Measurements from ENCODE around the gene CDK19. TPM values are rescaled to one million over a fixed set of nuclear protein-coding genes. Genes with fewer than 3 reads are reported as not detected.
A peak's percentile ranks its signal among the peaks of the same experiment; 100 is the strongest.

Gene CDK19
- total RNA-seq, 6 experiments from 2014 or later: 2.8 to 7.9 (median 5.5) TPM

DNA sequence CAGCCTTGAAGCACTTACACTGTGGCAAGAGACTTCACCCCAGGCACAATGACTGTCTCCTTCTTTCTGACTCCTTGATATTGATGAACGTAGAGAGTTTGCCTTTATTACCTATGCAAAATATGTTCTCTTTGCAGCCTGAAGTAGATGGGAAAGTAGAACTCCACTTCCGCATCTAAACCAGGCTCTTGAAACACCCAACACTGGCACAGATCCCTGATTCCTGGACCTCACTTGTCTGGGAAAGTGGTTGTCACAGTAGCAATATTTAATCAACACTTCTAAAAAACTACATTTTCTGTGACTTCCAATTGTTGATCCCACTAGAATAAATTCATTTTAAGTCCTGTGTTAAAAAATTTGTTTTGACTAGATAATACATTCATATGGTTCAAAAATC, 143.1 kb downstream of the CDK19 start:
- intact Hi-C loops (cut with DNase I): no loop called here
- no peak for DNase-seq
- ATAC-seq: no peak
- H3K27me3 ChIP-seq: no peaks in the 10 kb centered on the region
- no peaks in the 10 kb centered on the region for H3K4me1 ChIP-seq
- H3K4me3 ChIP-seq: no peak overlapping the region
- no peaks in the 10 kb centered on the region for H3K9me3 ChIP-seq
- H3K27ac ChIP-seq: no peak overlapping the region
- WGBS (ENCODE audit: insufficient coverage, low coverage, low lambda C conversion rate, missing lambda C conversion rate): 100% methylated on average over 2 of the region's 2 CpGs
- no peak for TF ChIP-seq CTCF (IDR thresholded peaks at IDR 0.05)
- TF ChIP-seq POLR2A (IDR thresholded peaks at IDR 0.05): no peak
- H3K36me3 ChIP-seq: no peaks in the 10 kb centered on the region

DNA sequence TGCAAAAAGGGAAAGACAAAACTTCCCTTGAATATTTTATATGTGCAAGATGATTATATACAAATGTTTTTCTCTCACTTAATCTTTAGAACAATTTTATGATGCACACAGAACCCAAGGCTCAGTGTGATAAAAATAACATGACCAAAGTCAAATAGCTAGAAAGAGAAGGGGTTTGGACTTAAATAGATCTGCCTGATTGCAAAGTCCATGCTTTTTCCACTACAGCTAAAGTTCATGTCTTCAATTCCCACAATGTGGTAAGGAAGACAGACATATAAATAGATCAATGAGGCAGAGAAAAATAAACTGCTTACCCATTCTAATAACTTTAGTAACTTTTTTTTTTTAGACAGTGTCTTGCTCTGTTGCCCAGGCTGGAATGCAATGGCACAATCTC, 143.8 kb downstream of the CDK19 start:
- H3K4me3 ChIP-seq: no peak overlapping the region
- intact Hi-C loops (cut with DNase I): no loop called here

DNA sequence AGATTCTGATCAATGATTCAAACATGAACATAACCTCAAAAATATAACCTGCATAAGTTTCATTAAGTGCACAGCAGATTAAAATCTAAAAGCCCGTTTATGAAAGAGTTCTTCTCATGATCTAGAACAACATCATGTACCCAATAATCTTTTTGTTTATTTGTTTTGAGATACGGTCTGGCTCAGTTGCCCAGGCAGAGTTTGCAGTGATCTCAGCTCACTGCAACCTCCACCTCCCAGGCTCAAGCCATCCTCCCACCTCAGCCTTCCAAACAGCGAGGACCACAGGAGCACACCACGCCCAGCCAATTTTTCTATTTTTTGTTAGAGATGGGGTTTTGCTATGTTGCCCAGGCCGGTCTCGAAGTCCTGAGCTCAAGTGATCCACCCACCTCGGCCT, 149.7 kb downstream of the CDK19 start:
- Histone ChIP-seq H3K9me3 (no peaks in the 10 kb centered on the region), H3K27me3 (no peaks in the 10 kb centered on the region), H3K27ac (no peak overlapping the region), H3K4me1 (no peaks in the 10 kb centered on the region), H3K36me3 (no peaks in the 10 kb centered on the region), H3K4me3 (no peak overlapping the region)
- WGBS (ENCODE audit: insufficient coverage, low coverage, low lambda C conversion rate, missing lambda C conversion rate): 83% methylated on average over 6 of the region's 7 CpGs
- no peak for ATAC-seq
- TF ChIP-seq CTCF (IDR thresholded peaks at IDR 0.05) (no peak), POLR2A (IDR thresholded peaks at IDR 0.05) (no peak)
- intact Hi-C loops (cut with DNase I): no loop called here
- no peak for DNase-seq

More for the DNA sequence above, 143.8 kb downstream of the CDK19 start:
- DNase-seq (no peak), ATAC-seq (peak in 3 of 4 donors; percentile 36 to 74 (median 56))
- Histone ChIP-seq H3K4me1 (no peaks in the 10 kb centered on the region), H3K27ac (no peak overlapping the region), H3K36me3 (no peaks in the 10 kb centered on the region), H3K9me3 (no peaks in the 10 kb centered on the region), H3K27me3 (no peaks in the 10 kb centered on the region)
- no peak for TF ChIP-seq CTCF (IDR thresholded peaks at IDR 0.05)
- no peak for TF ChIP-seq POLR2A (IDR thresholded peaks at IDR 0.05)

DNA sequence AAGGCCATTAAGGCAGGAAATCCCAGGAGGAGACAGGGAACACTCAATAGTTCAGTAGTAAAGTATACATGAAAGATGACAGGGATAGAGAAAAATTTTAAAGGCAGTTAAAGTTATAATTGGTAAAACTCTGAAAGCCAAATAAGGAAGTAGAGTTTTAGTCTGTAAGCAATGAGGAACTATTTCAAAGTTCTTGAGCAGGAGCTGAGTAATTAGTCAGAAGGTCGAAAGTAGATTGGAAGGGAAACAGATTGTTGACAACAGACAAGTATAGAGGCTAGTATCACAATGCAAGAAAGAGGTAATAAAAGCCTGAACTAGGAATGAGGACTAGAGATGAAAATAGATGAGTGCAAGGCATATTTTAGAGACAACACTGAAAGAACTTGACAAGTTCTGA, 150.3 kb downstream of the CDK19 start:
- 67% methylated on average over 1 of the region's 1 CpG for WGBS (ENCODE audit: insufficient coverage, low coverage, low lambda C conversion rate, missing lambda C conversion rate)
- intact Hi-C loops (cut with DNase I): no loop called here
- TF ChIP-seq CTCF (IDR thresholded peaks at IDR 0.05): no peak
- TF ChIP-seq POLR2A (IDR thresholded peaks at IDR 0.05): no peak
- peaks cover 0 to 5% (median under 1%) of the 10 kb centered on the region in 4 donors for H3K4me1 ChIP-seq
- H3K27ac ChIP-seq: no peak overlapping the region
- DNase-seq (no peak), ATAC-seq (peak in 3 of 4 donors; percentile 23 to 64 (median 59))
- no peaks in the 10 kb centered on the region for H3K27me3 ChIP-seq
- no peaks in the 10 kb centered on the region for H3K36me3 ChIP-seq
- H3K9me3 ChIP-seq: no peaks in the 10 kb centered on the region
- H3K4me3 ChIP-seq: no peak overlapping the region

Data from right lobe of liver (tissue), 6 donors.